Parathyroid adenoma (tissue), 2 donors: Measurements from ENCODE around the gene EXOSC9.

Experiments used
- H2AFZ ChIP-seq: fragments of 300-600 bp; sonication (generic); one replicate; pipeline ENCODE4 v1.7.0; 2017; ENCODE audit warnings: antibody characterized with exemption, mild to moderate bottlenecking
- H3K27ac ChIP-seq: fragments of 300-600 bp; sonication (generic); one replicate; pipeline ENCODE4 v1.7.0; 2017
- H3K27me3 ChIP-seq: fragments of 300-600 bp; sonication (generic); one replicate; pipeline ENCODE4 v1.7.0; 2017; ENCODE audit warnings: low read length; ENCODE audit not compliant: control insufficient read depth, insufficient read depth
- H3K36me3 ChIP-seq: fragments of 300-600 bp; sonication (generic); one replicate; pipeline ENCODE4 v1.7.0; 2017; ENCODE audit warnings: low read length; ENCODE audit not compliant: control insufficient read depth, insufficient read depth
- H3K4me1 ChIP-seq: fragments of 300-600 bp; sonication (generic); one replicate; pipeline ENCODE4 v1.7.0; 2017; ENCODE audit warnings: control low read depth
- H3K4me2 ChIP-seq: fragments of 300-600 bp; sonication (generic); one replicate; pipeline ENCODE4 v1.7.0; 2017; ENCODE audit warnings: low read length
- H3K4me3 ChIP-seq: fragments of 300-600 bp; sonication (generic); one replicate; pipeline ENCODE4 v1.7.0; 2017; ENCODE audit warnings: low read depth, low read length
- H3K79me2 ChIP-seq: fragments of 300-600 bp; sonication (generic); one replicate; pipeline ENCODE4 v1.7.0; 2017; ENCODE audit warnings: control low read depth
- H3K9ac ChIP-seq: fragments of 300-600 bp; sonication (generic); one replicate; pipeline ENCODE4 v1.7.0; 2017; ENCODE audit warnings: mild to moderate bottlenecking
- H3K9me3 ChIP-seq: fragments of 300-600 bp; sonication (generic); one replicate; pipeline ENCODE4 v1.7.0; 2017; ENCODE audit warnings: low read length; ENCODE audit not compliant: control insufficient read depth
- CTCF ChIP-seq: fragments of 300-600 bp; sonication (generic); IDR thresholded peaks from one replicate; pipeline ENCODE4 v1.7.0; 2017; ENCODE audit warnings: antibody characterized with exemption, mild to moderate bottlenecking
- donor health status: primary hyperparathyroidism.

The EXOSC9 gene

DNA sequence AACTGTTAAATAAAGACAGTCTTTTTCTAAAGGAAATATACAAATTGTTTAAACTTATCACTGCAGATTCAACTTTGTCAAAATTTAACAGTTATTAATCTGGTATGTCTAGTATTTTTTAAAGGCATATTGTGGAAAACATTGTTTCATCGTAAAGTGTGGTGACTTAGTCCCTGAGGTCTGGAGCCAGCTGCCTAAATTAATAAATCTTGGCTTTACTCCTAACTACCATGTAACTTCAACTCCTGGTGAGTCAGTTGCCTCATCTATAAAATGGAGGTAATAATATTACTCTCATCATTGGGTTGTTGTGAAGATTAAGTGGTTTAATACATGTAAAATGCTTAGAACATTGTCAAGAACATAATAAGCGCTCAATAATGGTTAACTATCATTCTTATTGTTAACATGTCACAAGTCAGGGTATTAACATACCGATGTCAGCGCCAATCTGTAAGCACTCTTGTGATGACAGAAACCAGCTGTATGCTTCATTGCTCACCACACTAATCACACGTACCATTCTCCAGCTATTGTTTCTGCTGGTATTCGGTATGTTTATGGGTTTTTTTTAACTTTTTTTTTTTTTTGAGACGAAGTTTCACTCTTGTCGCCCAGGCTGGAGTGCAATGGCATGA lies 22.0 kb upstream of the EXOSC9 start:
- H3K4me1 ChIP-seq = no peaks in the 10 kb centered on the region
- H3K4me3 ChIP-seq = no peak overlapping the region
- H3K27me3 ChIP-seq = no peaks in the 10 kb centered on the region
- H3K9ac ChIP-seq = no peak overlapping the region
- no peak overlapping the region for H3K27ac ChIP-seq
- TF ChIP-seq CTCF = no peak
- no peaks in the 10 kb centered on the region for H3K79me2 ChIP-seq
- no peak overlapping the region for H2AFZ ChIP-seq
- no peaks in the 10 kb centered on the region for H3K36me3 ChIP-seq
- no peak overlapping the region for H3K4me2 ChIP-seq
- H3K9me3 ChIP-seq = no peaks in the 10 kb centered on the region

GRCh38 chr4:121783210-121783609 lies 17.9 kb upstream of the EXOSC9 start:
- no peak overlapping the region for H3K4me2 ChIP-seq
- H3K79me2 ChIP-seq = no peaks in the 10 kb centered on the region
- no peak overlapping the region for H3K9ac ChIP-seq
- no peak overlapping the region for H2AFZ ChIP-seq
- no peak overlapping the region for H3K4me3 ChIP-seq
- TF ChIP-seq CTCF = no peak
- H3K9me3 ChIP-seq = no peaks in the 10 kb centered on the region
- H3K27me3 ChIP-seq = no peaks in the 10 kb centered on the region
- no peak overlapping the region for H3K27ac ChIP-seq
- no peaks in the 10 kb centered on the region for H3K4me1 ChIP-seq
- no peaks in the 10 kb centered on the region for H3K36me3 ChIP-seq

DNA sequence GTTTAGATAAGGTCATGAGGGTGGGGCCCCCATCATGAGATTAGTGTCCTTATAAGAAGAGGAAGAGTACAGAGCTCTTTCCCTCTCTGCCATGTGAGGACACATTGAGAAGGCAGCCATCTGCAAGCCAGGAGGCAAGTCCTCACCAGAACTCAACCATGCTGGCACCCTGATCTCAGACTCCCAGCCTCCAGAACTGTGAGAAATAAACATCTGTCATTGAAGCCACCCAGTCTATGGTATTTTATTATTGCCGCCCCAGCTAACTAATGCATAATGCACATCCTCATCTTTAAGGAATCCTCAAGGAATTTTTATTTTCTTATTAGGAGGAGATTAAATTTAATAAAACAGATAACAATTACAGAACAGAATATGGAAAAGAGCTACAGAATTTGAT lies 16.7 kb upstream of the EXOSC9 start:
- TF ChIP-seq CTCF = no peak
- H3K36me3 ChIP-seq = no peaks in the 10 kb centered on the region

GRCh38 chr4:121784975-121785374 lies 16.1 kb upstream of the EXOSC9 start:
- TF ChIP-seq CTCF = no peak
- no peaks in the 10 kb centered on the region for H3K79me2 ChIP-seq
- no peak overlapping the region for H3K4me3 ChIP-seq
- no peak overlapping the region for H3K9ac ChIP-seq
- H3K9me3 ChIP-seq = no peaks in the 10 kb centered on the region
- no peaks in the 10 kb centered on the region for H3K36me3 ChIP-seq
- no peak overlapping the region for H3K4me2 ChIP-seq
- H2AFZ ChIP-seq = no peak overlapping the region
- no peaks in the 10 kb centered on the region for H3K27me3 ChIP-seq
- no peak overlapping the region for H3K27ac ChIP-seq
- H3K4me1 ChIP-seq = no peaks in the 10 kb centered on the region

More for the DNA sequence above, 16.7 kb upstream of the EXOSC9 start:
- Histone ChIP-seq H3K4me1 (no peaks in the 10 kb centered on the region), H3K4me2 (no peak overlapping the region), H3K27ac (no peak overlapping the region), H3K79me2 (no peaks in the 10 kb centered on the region), H3K4me3 (no peak overlapping the region), H3K9ac (no peak overlapping the region), H2AFZ (no peak overlapping the region), H3K27me3 (no peaks in the 10 kb centered on the region), H3K9me3 (no peaks in the 10 kb centered on the region)

DNA sequence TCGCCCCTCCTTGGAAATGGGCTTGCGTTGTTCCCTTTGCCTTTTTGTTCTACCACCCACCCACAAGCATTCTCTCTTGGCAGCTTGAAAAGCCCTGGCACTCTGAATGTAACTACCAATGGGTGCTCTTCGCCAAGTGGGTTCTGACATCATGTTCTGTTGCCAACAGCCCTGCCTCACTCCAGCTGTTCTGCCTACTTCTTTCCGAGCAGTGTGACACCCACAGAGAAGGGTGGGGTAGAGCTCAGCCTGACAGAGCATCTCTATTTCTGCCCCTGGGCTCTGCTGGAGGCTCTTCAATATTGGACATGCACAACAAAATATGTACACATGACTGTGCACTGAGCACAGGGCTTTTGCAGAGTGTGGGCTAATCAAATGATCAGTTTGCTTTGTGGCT lies 15.6 kb upstream of the EXOSC9 start:
- Histone ChIP-seq H3K4me1 (no peaks in the 10 kb centered on the region), H3K4me3 (no peak overlapping the region), H3K27ac (no peak overlapping the region), H3K9me3 (no peaks in the 10 kb centered on the region), H3K36me3 (no peaks in the 10 kb centered on the region), H3K27me3 (no peaks in the 10 kb centered on the region), H3K9ac (no peak overlapping the region), H3K79me2 (no peaks in the 10 kb centered on the region), H2AFZ (no peak overlapping the region), H3K4me2 (no peak overlapping the region)
- no peak for TF ChIP-seq CTCF
